AG08395 (cell line): ENCODE data around the gene DPP7.

ENCODE experiments used
- DNase-seq: peaks from one replicate; pipeline ENCODE4 v3.0.0; 2012; ENCODE audit warnings: mixed read lengths, low spot score

Gene DPP7

DNA sequence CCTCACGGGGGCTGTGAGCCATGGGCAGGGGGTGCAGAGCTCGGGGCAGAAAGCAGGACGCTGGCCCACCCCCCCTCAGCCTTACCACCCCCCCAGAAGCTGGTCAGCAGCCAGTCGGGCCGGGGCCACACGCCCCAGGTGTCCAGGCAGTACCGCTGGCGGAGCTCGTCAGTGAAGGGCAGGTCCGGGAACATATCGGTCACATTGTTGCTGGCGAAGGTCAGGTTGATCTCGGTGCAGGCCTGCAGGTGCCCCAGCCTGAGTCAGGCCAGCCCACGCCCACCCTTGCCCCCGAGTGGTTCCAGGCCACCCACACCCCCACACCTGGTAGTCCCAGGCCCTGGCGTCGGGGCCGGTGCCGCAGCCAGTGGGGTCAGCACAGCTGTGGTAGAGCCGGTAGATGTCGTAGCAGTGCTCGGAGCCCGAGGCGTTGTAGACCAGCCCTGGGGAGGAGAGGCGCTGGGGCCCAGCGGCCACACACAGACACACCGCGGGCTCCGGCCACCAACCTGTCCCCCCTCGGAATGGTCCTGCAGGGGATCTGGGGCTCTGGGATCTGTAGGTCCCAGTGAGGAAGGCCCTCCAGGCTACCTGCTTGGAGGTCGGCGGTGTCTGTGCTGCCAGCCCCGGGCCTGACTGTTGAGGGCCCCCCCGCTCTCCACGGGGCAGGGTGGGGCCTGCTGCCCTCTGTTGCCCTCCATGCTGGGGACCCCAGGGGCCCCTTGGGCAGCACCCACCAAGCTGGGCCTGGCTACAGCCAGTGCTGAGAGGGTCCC is 2.6 kb downstream of the DPP7 start:
- DNase-seq, result no peak

DNA sequence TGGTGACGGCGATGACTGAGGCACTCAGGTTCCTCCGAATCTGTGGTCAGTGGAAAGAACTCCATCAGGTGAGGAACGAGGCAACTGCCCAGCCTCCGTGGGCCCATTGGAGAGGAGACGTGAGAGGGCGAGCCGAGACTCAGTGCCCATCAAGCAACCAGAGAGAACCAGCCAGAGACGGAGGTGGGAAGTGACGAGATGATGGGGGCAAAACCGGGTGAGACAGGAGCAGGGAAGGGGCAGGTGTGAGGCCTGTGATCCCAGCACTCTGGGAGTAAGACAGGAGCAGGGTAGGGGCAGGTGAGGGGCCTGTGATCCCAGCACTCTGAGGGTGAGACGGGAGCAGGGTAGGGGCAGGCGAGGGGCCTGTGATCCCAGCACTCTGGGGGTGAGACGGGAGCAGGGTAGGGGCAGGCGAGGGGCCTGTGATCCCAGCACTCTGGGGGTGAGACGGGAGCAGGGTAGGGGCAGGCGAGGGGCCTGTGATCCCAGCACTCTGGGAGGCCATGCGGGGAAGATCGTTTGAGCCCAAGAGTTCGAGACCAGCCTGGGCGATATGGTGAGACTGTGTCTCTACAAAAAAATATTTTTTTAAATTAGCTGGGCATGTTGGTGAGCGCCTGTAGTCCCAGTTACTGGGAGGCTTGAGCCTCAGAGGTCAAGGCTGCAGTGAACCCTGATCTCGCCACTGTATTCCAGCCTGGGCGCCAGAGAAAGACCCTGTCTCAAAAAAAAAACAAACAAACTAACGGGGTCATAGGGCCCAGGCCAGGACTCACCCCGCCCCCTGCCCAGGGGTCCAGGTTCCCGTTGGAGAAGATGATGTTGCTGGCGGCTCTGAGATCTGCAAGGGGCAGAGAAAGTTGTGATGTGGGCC is 3.4 kb downstream of the DPP7 start:
- no peak for DNase-seq

DNA sequence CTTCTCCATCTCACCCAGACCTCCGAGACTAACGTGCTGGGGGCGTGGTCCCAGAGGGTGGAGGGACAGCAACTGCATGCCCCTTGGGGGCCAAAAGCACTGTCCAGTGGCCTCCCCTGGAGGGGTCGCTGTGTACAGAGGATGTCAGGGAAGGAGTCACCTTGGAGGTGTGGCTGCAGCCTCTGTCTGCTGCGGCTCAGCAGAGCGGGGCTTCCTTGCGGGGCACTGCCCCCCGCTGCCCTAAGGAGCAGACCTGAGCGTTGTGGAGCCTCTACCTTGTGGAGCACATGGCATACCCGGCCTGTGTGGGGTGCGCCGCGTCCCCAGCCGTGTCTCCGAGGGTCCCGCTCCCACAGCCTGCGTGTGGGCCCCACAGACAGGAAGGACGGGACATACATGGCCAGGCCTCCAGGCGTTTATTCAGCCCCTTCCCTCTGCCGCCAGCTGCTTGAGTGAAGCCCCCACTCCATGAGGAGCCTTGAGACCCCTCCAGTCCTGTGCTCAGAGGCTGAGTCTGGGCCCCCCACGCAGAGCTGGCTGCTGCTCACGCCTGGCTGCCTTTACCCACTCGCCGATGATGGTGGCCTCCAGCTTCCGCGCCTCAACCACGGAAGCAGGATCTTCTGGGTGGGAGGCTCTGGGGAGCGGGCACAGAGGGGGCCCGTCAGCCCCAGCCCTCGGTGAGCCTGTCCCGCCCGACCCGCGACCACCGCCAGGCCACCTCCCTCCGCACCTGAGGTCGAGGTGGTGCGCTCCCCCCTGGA is 4.2 kb downstream of the DPP7 start:
- no peak for DNase-seq

DNA sequence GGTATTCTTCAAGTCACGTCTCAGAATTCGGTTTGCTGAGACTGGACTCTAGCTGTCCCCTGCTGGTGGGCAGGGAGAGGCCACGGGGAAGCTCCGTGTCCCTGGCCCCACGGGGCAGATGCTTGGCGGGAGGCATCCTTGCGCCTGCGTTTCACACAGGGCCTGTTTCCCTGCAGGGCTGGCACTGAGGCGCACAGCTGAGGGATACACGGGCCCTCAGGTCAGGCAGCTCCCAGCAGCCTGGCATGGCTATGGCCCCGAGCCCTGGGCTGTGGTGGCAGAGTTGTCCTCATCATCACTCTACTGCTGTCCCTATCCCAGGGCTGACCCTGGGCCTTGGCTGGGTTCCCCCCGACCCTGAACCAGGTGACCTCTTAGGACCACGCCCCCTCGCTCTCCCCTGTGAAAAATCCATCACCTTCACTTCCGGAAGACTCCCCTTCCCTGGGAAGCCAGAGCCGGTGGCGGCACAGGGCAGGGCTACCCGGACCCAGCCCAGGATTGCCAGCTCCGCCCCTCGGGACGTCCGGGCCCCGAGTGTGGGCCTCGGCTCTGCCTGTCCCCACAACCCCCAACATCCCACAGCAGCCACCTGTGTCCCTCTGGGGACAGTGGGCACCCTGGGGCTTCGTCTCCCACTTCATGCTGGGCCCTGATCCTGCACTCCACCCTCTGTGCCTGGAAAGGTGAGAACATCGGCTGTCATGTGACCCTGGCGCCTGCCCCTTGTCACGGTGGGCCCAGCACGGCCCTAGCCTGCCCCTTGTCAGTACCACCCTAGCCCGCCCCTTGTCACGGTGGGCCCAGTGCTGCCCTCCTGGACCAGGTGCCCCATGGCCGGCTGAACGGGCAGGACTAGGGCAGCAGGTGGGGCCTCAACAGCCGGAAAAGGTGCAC is 5.0 kb downstream of the DPP7 start:
- DNase-seq, result no peak

- DNase-seq, result no peak
Observed at GRCh38 chr9:137108608-137109249, 5.8 kb downstream of the DPP7 start.

- DNase-seq, result no peak
Observed at GRCh38 chr9:137107982-137108381, 6.6 kb downstream of the DPP7 start.

- no peak for DNase-seq
Observed at GRCh38 chr9:137107312-137107921, 7.1 kb downstream of the DPP7 start.

GRCh38 chr9:137106662-137107250 is 7.8 kb downstream of the DPP7 start:
- DNase-seq, result no peak

DNA sequence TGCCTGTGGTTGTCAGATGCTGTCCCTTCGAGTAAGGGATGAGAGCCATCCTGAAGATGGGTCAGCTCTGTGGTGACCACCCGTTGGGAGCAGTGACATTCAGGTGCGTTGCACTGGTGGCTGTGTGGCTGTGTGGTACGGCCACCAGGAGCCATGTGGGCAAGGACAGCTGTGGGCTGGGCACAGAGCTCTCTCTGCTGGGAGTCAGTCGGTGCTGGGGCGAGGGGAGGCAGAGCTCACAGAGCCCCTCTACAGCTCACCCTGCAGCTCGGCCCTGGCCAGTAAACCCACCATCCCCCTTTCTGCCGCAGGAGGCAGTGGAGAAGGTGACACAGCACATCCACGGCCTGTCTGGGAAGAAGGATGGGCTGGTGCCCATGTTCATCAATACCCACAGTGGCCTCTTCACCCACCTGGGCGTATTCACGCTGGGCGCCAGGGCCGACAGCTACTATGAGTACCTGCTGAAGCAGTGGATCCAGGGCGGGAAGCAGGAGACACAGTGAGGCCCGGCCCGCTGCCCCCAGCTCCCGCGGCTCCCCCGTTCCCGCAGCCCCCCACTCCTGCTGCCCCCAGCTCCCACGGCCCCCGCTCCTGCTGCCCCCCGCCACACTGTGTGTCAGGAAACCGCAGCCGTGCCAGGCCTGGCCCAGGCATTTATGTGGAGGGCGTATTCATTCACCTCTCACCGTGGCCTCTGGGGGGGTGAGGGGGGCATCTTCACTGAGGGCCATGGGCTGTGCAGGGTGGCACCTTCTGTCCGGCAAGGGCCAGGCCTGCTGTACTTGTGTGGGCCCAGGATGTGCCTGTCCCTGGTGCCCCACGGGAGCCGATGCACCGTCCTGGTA is 8.5 kb downstream of the DPP7 start:
- no peak for DNase-seq

DNA sequence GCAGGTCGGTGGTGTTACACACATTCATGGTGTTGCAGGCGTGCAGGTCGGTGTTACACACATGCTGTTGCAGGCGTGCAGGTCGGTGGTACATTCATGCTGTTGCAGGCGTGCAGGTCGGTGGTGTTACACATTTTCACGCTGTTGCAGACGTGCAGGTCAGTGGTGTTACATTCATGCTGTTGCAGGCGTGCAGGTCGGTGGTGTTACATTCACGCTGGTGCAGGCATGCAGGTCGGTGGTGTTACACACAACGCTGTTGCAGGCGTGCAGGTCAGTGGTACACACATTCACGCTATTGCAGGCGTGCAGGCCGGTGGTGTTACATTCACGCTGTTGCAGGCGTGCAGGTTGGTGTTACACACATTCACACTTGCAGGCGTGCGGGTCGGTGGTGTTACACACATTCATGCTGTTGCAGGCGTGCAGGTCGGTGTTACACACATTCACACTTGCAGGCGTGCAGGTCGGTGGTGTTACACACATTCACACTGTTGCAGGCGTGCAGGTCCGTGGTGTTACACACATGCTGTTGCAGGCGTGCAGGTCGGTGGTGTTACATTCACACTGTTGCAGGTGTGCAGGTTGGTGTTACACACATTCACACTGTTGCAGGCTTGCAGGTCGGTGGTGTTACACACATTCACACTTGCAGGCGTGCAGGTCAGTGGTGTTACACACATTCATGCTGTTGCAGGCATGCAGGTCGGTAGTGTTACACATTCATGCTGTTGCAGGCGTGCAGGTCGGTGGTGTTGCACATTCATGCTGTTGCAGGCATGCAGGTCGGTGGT is 11.1 kb downstream of the DPP7 start:
- DNase-seq, result no peak

DNA sequence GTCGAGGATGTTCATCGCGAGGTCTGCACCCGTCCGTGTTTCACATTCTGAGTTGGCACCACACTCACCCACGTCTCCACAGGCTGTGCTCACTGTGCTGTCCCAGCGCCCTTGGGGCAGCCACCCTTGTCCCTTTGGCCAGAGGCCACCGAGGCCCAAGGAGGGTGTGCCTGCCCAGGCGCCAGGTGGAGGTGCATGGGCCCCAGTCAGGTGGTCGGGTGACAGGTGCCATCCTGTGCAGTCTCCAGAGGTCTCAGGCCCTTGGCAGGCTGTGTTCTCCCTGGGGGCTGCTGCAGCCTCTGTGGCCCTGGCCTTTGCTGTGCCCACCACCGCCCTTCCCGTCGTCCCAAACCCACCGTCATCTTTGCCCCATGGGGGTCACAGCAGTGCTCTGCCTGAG is 15.3 kb downstream of the DPP7 start:
- no peak for DNase-seq

GRCh38 chr9:137097761-137098462 is 16.6 kb downstream of the DPP7 start:
- DNase-seq, result no peak

DNA sequence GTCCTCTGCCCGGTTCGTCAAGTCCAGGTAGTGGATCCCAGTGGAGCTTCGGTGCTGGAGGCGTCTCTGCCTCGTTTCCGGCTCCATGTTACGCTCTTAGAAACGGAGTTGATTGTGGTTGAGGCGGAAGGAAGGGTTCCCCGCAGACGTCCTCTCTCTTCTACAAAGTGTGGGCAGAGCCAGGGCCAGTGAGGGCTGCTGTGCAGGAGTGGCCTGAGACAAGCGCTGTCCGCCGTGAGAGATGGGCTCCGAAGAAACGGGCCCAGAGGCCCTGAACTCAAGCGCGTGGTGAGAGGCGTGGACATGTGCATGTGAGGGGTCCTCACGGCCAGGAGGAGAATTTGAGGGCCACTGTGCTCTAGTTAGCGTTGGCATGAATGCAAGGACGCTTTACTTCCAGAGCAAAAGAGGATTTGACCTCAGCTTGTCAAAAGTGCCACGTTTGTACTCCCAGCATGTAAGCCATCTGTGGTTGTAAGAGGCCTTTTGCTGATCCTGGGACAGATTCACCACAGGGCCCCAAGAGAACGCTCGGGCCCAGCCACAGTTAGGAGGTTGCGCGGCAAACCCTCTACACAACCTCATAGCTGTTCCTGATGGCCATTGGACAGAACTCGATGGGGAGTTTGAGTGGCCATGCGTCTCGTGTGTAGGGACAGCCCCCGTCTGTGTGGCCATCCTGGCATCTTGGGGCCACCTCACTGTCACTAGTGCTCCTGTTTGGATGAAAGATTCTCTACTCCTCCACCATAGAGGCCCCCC is 17.6 kb downstream of the DPP7 start:
- no peak for DNase-seq

DNA sequence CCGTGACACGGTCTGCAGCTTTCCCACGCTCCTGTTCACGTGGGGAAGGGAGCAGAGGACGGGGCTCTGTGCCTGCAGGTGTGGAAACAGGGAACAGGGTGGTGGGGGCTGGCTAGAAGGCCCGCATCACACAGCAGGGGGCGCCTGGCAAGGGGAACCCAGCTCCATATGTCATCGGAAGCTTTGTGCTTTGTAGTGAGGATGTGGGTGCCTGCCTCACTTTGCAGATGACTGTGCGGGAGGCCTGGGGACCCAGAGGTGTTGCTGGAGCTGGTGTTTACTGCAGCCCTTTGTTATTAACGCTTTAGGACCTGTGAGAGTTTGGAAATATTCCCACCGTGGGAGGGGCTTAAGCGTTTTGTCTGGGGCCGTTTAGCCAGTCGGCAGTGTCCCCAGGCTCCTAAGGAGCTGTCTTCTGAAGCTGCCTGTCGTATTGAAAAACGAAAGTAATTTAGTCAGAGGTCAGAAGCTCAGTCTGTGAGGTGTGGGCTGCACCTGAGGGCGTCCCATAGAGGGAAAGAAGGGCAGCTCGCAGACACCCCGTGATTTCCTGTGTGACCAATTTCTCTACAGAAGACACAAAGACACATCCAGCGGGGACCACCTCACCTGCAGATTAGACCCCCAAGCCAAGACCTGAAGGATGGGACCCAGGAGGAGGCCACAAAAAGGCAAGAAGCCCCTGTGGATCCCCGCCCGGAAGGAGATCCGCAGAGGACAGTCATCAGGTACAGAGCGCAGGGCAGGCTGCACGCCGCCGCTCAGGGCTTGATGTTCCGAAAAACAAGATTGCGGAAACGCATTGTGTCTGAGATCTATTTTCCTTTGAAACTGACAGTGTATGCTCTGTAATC is 18.6 kb downstream of the DPP7 start:
- no peak for DNase-seq

DNA sequence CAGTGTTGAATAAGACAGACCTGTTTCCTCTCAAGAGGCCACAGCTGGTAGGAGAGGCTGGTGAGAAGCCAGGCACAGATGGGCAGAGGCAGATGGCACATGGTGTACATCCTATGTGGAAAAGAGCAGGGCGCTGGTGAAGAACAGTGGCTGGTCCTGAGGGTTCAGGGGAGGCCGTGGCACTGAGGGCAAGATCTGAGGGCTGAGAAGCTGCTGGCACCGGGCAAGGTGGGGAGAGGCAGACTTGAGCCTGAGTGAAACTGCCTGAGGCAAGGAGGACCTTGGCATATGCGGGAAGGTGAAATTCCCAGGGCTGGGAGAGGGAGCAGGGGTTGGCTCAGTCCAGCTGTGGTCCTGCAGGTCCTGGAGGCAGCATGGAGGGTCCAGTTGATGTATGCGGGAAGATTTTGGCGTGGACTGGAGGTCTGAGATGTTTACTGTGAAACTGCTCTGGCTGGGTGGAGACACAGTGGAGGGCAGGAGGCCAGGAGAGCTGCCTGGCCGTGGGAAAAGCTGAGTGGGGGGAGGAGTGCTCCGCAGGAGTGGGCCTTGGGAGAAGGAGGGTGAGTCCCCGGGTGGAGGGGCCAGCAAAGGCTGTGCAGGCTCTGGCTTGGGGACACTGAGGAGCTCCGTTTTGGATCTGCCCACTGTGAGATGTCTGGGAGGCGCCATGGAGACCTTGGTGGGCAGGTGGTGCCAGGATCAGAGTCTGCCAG is 25.1 kb downstream of the DPP7 start:
- no peak for DNase-seq
